ENCODE results near the gene CCDC93. TPM values are rescaled to one million over a fixed set of nuclear protein-coding genes. Genes with fewer than 3 reads are reported as not detected.

Gene CCDC93
- total and polyA plus RNA-seq, 2 of the 4 experiments (the other 2 are of a cell fraction), result 8.1 to 17.2 TPM

- WGBS, 2 experiments (ENCODE audit: extremely low coverage in 2 of 2, insufficient read length in 1 of 2), result no CpG with 5 or more reads among the region's 4 CpGs
These were observed 61.6 kb downstream of the CCDC93 start for GRCh38 chr2:117952228-117952627.

More at GRCh38 chr2:117952228-117952627, 61.6 kb downstream of the CCDC93 start:
- Histone ChIP-seq H3K36me3 (ENCODE audit: control insufficient read depth, insufficient read depth, low read length) (peaks cover 27% of the 10 kb centered on the region), H3K4ac (ENCODE audit: low read depth, low read length) (no peak overlapping the region), H4K8ac (ENCODE audit: low read depth in 2 of 2, low read length in 2 of 2) (no peak overlapping the region), H3K23ac (ENCODE audit: low read depth, low read length) (no peak overlapping the region), H3K27me3 (ENCODE audit: control insufficient read depth, insufficient read depth, low read length) (no peaks in the 10 kb centered on the region), H3K4me1 (ENCODE audit: control insufficient read depth, insufficient read depth, low read length) (no peaks in the 10 kb centered on the region; the same call in 1 of the 2 replicates), H3K4me3 (ENCODE audit: insufficient read depth, low read depth, low read length) (no peak overlapping the region), H4K91ac (ENCODE audit: insufficient read depth, low read depth, low read length) (no peak overlapping the region), H3K4me2 (ENCODE audit: low read depth, low read length) (no peak overlapping the region), H4K5ac (ENCODE audit: low read depth, low read length) (no peak overlapping the region), H3K18ac (ENCODE audit: low read depth, low read length) (no peak overlapping the region), H2AK5ac (ENCODE audit: low read depth, low read length) (no peak overlapping the region), H2BK20ac (ENCODE audit: low read depth, low read length) (no peak overlapping the region), H2BK5ac (ENCODE audit: low read depth, low read length, poor library complexity, severe bottlenecking) (peak overlapping the region; percentile 2), H3K9me1 (ENCODE audit: insufficient read depth, low read length) (peaks cover 3% of the 10 kb centered on the region; the same call in 1 of the 2 replicates), H2BK120ac (ENCODE audit: low read depth, low read length) (no peak overlapping the region), H4K20me1 (ENCODE audit: insufficient read depth, low read length) (no peaks in the 10 kb centered on the region), H3K79me1 (ENCODE audit: low read depth in 1 of 2, low read length in 2 of 2) (no peaks in the 10 kb centered on the region), H2AK9ac (replicated peaks; ENCODE audit: low read depth, low read length, poor library complexity) (no peak overlapping the region), H3K27ac (ENCODE audit: insufficient read depth, low read length) (no peak overlapping the region), H3K56ac (ENCODE audit: extremely low read depth, insufficient read depth, low read length) (no peak overlapping the region), H2BK15ac (ENCODE audit: low read depth, low read length) (no peak overlapping the region), H2AFZ (replicated peaks; ENCODE audit: low read length, poor library complexity) (no peak overlapping the region), H3K14ac (replicated peaks; ENCODE audit: low read depth, low read length) (0 out of 2 replicates have a peak overlapping the region, but pooled peaks have one; percentile 41), H3K9me3 (ENCODE audit: control insufficient read depth, insufficient read depth, low read length) (no peaks in the 10 kb centered on the region), H3K9ac (ENCODE audit: low read depth, low read length) (no peak overlapping the region)
- DNase-seq, result no peak
- no peak for ATAC-seq (ENCODE audit: low read depth)
- BruUV-seq (replicated peaks), result no TSS peak
- intact Hi-C loops (cut with micrococcal nuclease), result no loop called here
- TF ChIP-seq CEBPB (IDR thresholded peaks at IDR 0.05; ENCODE audit: low read depth, low read length) (no peak), USF2 (IDR thresholded peaks at IDR 0.05; ENCODE audit: low read depth, low read length) (no peak), FOS (IDR thresholded peaks at IDR 0.05; ENCODE audit: low read depth, low read length) (no peak), BHLHE40 (IDR thresholded peaks at IDR 0.05; ENCODE audit: low read depth, low read length) (no peak), CTCF (conservative IDR thresholded peaks at IDR 0.05; ENCODE audit: low read depth, low read length) (no peak), ELK1 (IDR thresholded peaks at IDR 0.05; ENCODE audit: borderline replicate concordance, low read depth, low read length) (no peak), SMC3 (IDR thresholded peaks at IDR 0.05; ENCODE audit: low read depth, low read length) (no peak)
- dilution Hi-C loops (cut with HindIII; ENCODE audit: low sequenced_read_pairs, unreplicated experiment), result no loop called here
- POLR2A ChIA-PET (ENCODE audit: unreplicated experiment), result no interaction called here
- in situ Hi-C loops (cut with MboI; ENCODE audit: low sequenced_read_pairs), result no loop called here
- CTCF ChIA-PET, result interaction anchor here (1.1 kb wide), 1 partner anchor 17 kb away, joined by 3 read pairs; no protein-coding TSS in a partner anchor

Data from IMR-90 (cell line).